A549 (cell line): ENCODE results near the gene SWAP70. TPM values are rescaled to one million over a fixed set of nuclear protein-coding genes. Genes with fewer than 3 reads are reported as not detected.

Source experiments
- ATAC-seq, 2 experiments: fragments of 200-7000 bp in 1 of 2; fragments of >200 bp in 1 of 2; cut with Nextera tagmentation in 1 of 2; cut with Tn5 transposase in 1 of 2; 3 replicates each; pipeline versions ENCODE4 v1.8.0 to v1.9.1; 2018 to 2020; ENCODE audit warnings: mild to moderate bottlenecking in 1 of 2, moderate library complexity in 1 of 2
- CTCF ChIA-PET: fragments of 300-600 bp; sonication (Branson Sonifier 250); formaldehyde crosslinking; extraction: SDS; loops from one replicate; lab custom pipeline; 2021; ENCODE audit warnings: antibody characterized with exemption, inconsistent platforms; lab: Yijun Ruan, JAX
- POLR2A ChIA-PET: fragments of 350-600 bp; formaldehyde crosslinking; extraction: SDS; loops from one replicate; lab custom pipeline; 2021; ENCODE audit warnings: antibody characterized with exemption, inconsistent platforms; lab: Yijun Ruan, JAX
- DNase-seq, 2 experiments: peaks; one replicate each; pipeline versions ENCODE4 v3.0.0 to v3.0.0-alpha.2; 2011 to 2016; ENCODE audit warnings: low read depth in 1 of 2, low spot score in 1 of 2
- FAIRE-seq: peaks from 2 replicates; lab custom pipeline; 2011; peaks lifted over from hg19 to GRCh38; lab: Jason Lieb, UNC
- H3K27ac ChIP-seq, 2 experiments: fragments of >200 bp; sonication (Bioruptor Twin); formaldehyde crosslinking; 3 replicates each; pipeline ENCODE4 v1.5.1; 2016 to 2017
- H3K4me1 ChIP-seq: fragments of >200 bp; sonication (Bioruptor Twin); formaldehyde crosslinking; 3 replicates; pipeline ENCODE4 v1.6.1; 2016
- H3K4me2 ChIP-seq: fragments of >200 bp; sonication (Bioruptor Twin); formaldehyde crosslinking; 3 replicates; pipeline ENCODE4 v1.6.1; 2016
- H3K4me3 ChIP-seq: fragments of >200 bp; sonication (Bioruptor Twin); formaldehyde crosslinking; 3 replicates; pipeline ENCODE4 v1.5.1; 2016
- H3K9me3 ChIP-seq: fragments of >200 bp; sonication (Bioruptor Twin); formaldehyde crosslinking; 3 replicates; pipeline ENCODE4 v1.6.1; 2016
- CEBPB ChIP-seq, 2 experiments: fragments of >200 bp in 1 of 2; sonication (Bioruptor Twin) in 1 of 2; formaldehyde crosslinking in 1 of 2; IDR thresholded peaks; 2 replicates each; pipeline ENCODE4 v1.6.1; 2012 to 2016
- CHD2 ChIP-seq: fragments of 150-350 bp; IDR thresholded peaks from 2 replicates; pipeline ENCODE4 v1.6.1; 2014; ENCODE audit warnings: low read length; ENCODE audit not compliant: partially characterized antibody
- HEYL ChIP-seq: fragments of 250-450 bp; sonication (Bioruptor Pico); IDR thresholded peaks from 2 replicates; pipeline ENCODE4 v1.8.0; 2021; ENCODE audit warnings: mild to moderate bottlenecking, moderate library complexity
- KDM5A ChIP-seq: fragments of 200-600 bp; sonication (generic); IDR thresholded peaks from 2 replicates; pipeline ENCODE4 v1.6.1; 2016; ENCODE audit warnings: antibody characterized with exemption, mild to moderate bottlenecking
- RAD21 ChIP-seq, 2 experiments: fragments of >200 bp in 1 of 2; sonication (Bioruptor Twin) in 1 of 2; formaldehyde crosslinking in 1 of 2; IDR thresholded peaks in 1 of 2; conservative IDR thresholded peaks in 1 of 2; 2 replicates in 1 of 2; 3 replicates in 1 of 2; pipeline ENCODE4 v1.6.1; 2012 to 2018; ENCODE audit warnings: inconsistent platforms in 1 of 2
- RNF2 ChIP-seq: fragments of 200-600 bp; sonication (generic); IDR thresholded peaks from 2 replicates; pipeline ENCODE4 v1.6.1; 2016; ENCODE audit warnings: low read depth, mild to moderate bottlenecking, antibody characterized with exemption, moderate library complexity, borderline replicate concordance
- ZFP36 ChIP-seq: fragments of 450-650 bp; IDR thresholded peaks from 2 replicates; pipeline ENCODE4 v1.6.1; 2014; ENCODE audit warnings: borderline replicate concordance; ENCODE audit not compliant: partially characterized antibody
- whole genome bisulfite sequencing: methylation state at CpG from one replicate; pipeline ENCODE4 v1.1.6; 2017; ENCODE audit errors: missing lambda C conversion rate; 5-methylcytosine and 5-hydroxymethylcytosine counted together
- polyA plus RNA-seq, 4 experiments: library from polyadenylated mRNA; depleted of rRNA in 3 of 4; stranded (reverse); fragments of >200 nt; fragmentation: RNase III in 1 of 4; extraction: RNeasy Plus Mini Kit Qiagen cat#74134 plus additional on column Dnase treatment in 1 of 4; gene quantifications; 2 replicates in 3 of 4; 3 replicates in 1 of 4; pipeline ENCODE4 v1.2.3, GENCODE V29; 2011 to 2017
- TF ChIP-seq, protein P1 (sequence below): fragments of 150-350 bp; IDR thresholded peaks from 2 replicates; pipeline ENCODE4 v1.6.1; 2014; ENCODE audit warnings: low read depth, mild to moderate bottlenecking, low read length
- TF ChIP-seq, protein P2 (sequence below): IDR thresholded peaks from 2 replicates; pipeline ENCODE4 v1.6.1; 2012
- TF ChIP-seq, protein P3 (sequence below): fragments of 250-450 bp; sonication (Bioruptor Pico); IDR thresholded peaks from 2 replicates; pipeline ENCODE4 v1.5.0; 2020; ENCODE audit warnings: low read depth, mild to moderate bottlenecking, moderate library complexity

Gene SWAP70
- polyA plus RNA-seq, 2 of the 4 experiments (the other 2 are of a cell fraction): 24.5 to 25.5 TPM

GRCh38 chr11:9799886-9800285 lies 136.0 kb downstream of the SWAP70 start:
- no peak for ATAC-seq
- peak overlapping the region in 1 of 2 experiments; percentile 10; a peak in 1 of 6 replicates for H3K27ac ChIP-seq
- no peak for DNase-seq
- no peak overlapping the region for H3K4me3 ChIP-seq
- no peak overlapping the region for H3K4me2 ChIP-seq
- TF ChIP-seq ZFP36 (no peak), RAD21 (conservative IDR thresholded peaks at IDR 0.05 in 1 of 2, IDR thresholded peaks at IDR 0.05 in 1 of 2) (no peak), RNF2 (no peak)
- TF ChIP-seq, protein P1, sequence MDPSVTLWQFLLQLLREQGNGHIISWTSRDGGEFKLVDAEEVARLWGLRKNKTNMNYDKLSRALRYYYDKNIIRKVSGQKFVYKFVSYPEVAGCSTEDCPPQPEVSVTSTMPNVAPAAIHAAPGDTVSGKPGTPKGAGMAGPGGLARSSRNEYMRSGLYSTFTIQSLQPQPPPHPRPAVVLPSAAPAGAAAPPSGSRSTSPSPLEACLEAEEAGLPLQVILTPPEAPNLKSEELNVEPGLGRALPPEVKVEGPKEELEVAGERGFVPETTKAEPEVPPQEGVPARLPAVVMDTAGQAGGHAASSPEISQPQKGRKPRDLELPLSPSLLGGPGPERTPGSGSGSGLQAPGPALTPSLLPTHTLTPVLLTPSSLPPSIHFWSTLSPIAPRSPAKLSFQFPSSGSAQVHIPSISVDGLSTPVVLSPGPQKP: no peak
- TF ChIP-seq, all 56 proteins: peak for 0
- CTCF ChIA-PET: no interaction called here
- Histone ChIP-seq H3K4me1 (peaks cover 42% of the 10 kb centered on the region), H3K9me3 (no peaks in the 10 kb centered on the region)
- POLR2A ChIA-PET: no interaction called here
- no peak for FAIRE-seq
- 84% methylated on average over 3 of the region's 3 CpGs for WGBS

DNA sequence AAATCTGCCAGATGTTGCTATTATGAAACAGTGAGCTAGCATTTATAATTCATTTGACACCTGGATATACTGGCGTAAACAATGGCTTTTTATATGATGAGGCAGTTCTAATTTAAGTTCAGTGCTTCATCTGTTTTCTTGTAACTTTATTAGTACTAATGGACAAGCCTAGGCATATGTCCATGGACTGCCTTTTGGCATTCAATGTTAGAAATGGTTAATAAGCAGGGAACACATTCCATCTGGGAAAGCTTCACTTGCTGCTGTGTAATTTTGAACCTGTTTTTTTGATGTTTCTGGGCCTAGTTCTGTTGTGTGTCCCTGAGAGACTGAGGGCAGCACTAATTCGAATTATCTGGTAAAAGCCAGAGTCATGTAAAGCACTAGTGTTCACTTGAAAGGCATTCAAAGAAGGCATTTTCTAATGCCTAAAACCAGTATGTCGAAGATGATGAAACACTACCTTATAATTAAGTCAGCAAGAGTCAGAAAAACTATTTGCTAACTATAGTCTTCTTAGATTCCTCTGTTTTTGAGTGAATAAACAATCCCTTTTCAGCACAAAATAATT lies 138.5 kb downstream of the SWAP70 start:
- ChIA-PET POLR2A (no interaction called here), CTCF (interaction anchor here (1.1 to 3.1 kb wide), 4 partner anchors 9 to 170 kb away, joined by 3 to 12 read pairs (median 3); no protein-coding TSS in a partner anchor)
- FAIRE-seq (no peak), DNase-seq (no peak), ATAC-seq (peak in 1 of 2 experiments; percentile 33; a peak in 2 of 6 replicates)
- peaks cover 42% of the 10 kb centered on the region for H3K4me1 ChIP-seq
- H3K4me2 ChIP-seq: peak overlapping the region; percentile 51
- H3K27ac ChIP-seq: peak overlapping the region; percentile 75 to 86
- no peak overlapping the region for H3K4me3 ChIP-seq
- 44% methylated on average over 3 of the region's 3 CpGs for WGBS
- TF ChIP-seq, protein P2, sequence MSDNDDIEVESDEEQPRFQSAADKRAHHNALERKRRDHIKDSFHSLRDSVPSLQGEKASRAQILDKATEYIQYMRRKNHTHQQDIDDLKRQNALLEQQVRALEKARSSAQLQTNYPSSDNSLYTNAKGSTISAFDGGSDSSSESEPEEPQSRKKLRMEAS: 0 out of 2 replicates have a peak, but pooled peaks have one; percentile 19
- TF ChIP-seq, protein P3, sequence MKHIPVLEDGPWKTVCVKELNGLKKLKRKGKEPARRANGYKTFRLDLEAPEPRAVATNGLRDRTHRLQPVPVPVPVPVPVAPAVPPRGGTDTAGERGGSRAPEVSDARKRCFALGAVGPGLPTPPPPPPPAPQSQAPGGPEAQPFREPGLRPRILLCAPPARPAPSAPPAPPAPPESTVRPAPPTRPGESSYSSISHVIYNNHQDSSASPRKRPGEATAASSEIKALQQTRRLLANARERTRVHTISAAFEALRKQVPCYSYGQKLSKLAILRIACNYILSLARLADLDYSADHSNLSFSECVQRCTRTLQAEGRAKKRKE: no peak
- TF ChIP-seq HEYL (CRISPR knock-in tag): no peak
- TF ChIP-seq KDM5A: no peak
- peak in 1 of 2 experiments; percentile 9; a peak in 1 of 4 replicates for TF ChIP-seq CEBPB (IDR thresholded peaks at IDR 0.05)
- TF ChIP-seq CHD2: no peak
- H3K9me3 ChIP-seq: no peaks in the 10 kb centered on the region

Other genes with a start within 250 kb of the SWAP70 start
- 37.7 and 38.4 TPM in 2 replicates for gene ZNF143, start 203.1 kb upstream of the SWAP70 start, polyA plus RNA-seq (2011; rRNA removed)
- 14.4 to 17.7 TPM (median 14.9 TPM) in 3 replicates for gene ZNF143, start 203.1 kb upstream of the SWAP70 start, polyA plus RNA-seq (2017; fragmentation: RNase III; extraction: RNeasy Plus Mini Kit Qiagen cat#74134 plus additional on column Dnase treatment)
- 32.8 and 41.3 TPM in 2 replicates for gene WEE1, start 90.4 kb upstream of the SWAP70 start, polyA plus RNA-seq (2011; rRNA removed)
- 18.6 to 19.5 TPM (median 18.6 TPM) in 3 replicates for gene WEE1, start 90.4 kb upstream of the SWAP70 start, polyA plus RNA-seq (2017; fragmentation: RNase III; extraction: RNeasy Plus Mini Kit Qiagen cat#74134 plus additional on column Dnase treatment)